ENCODE measurements around the gene L3MBTL3.

Gene L3MBTL3

GRCh38 chr6:130188207-130188899 lies 170.0 kb downstream of the L3MBTL3 start:
- no peak for FAIRE-seq

GRCh38 chr6:130189531-130190397 lies 171.4 kb downstream of the L3MBTL3 start:
- FAIRE-seq = no peak
